GM19035 (cell line): Measurements from ENCODE around the gene SEPTIN2.
A peak's percentile ranks its signal among the peaks of the same experiment; 100 is the strongest.
"Not testable (repeated sequence)": the region's sequence is repeated elsewhere in the genome, so short reads cannot be mapped to it uniquely, and the experiment has no call there.

Experiments used
- ATAC-seq: cut with Tn5 transposase; IDR thresholded peaks from one replicate; pipeline ENCODE4 v1.9.1; 2021; ENCODE audit not compliant: unreplicated experiment

SEPTIN2 gene

GRCh38 chr2:241315879-241316631, at the start of gene SEPTIN2:
TSS of gene SEPTIN2 (plus strand) at chr2:241315925. CDS start at chr2:241324233, 8,308 bp downstream.
- peak; percentile 45 for ATAC-seq

GRCh38 chr2:241267249-241268067, 48.3 kb upstream of the SEPTIN2 start:
- ATAC-seq: no peak

DNA sequence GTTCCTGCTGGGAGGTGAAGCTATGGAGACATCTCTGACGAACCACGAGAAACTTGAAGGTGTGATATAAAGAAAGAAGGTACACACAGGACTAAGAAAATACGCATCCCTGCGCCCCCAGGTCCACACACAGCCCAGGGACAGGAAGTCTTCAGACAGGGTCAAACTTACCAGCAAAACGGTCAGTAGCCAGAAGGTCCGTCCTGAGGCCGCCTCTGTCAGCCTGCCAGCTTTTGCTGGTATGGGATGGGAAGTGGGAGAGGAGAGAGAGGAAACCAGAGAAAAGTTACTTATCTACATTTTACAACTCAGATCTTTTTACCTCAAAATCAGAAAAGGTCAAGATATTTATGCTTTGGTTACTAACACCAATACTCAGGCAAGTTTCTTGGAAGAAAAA, 47.4 kb upstream of the SEPTIN2 start:
- no peak for ATAC-seq

- no peak for ATAC-seq
These were observed 46.8 kb upstream of the SEPTIN2 start for GRCh38 chr2:241268716-241269445.

DNA sequence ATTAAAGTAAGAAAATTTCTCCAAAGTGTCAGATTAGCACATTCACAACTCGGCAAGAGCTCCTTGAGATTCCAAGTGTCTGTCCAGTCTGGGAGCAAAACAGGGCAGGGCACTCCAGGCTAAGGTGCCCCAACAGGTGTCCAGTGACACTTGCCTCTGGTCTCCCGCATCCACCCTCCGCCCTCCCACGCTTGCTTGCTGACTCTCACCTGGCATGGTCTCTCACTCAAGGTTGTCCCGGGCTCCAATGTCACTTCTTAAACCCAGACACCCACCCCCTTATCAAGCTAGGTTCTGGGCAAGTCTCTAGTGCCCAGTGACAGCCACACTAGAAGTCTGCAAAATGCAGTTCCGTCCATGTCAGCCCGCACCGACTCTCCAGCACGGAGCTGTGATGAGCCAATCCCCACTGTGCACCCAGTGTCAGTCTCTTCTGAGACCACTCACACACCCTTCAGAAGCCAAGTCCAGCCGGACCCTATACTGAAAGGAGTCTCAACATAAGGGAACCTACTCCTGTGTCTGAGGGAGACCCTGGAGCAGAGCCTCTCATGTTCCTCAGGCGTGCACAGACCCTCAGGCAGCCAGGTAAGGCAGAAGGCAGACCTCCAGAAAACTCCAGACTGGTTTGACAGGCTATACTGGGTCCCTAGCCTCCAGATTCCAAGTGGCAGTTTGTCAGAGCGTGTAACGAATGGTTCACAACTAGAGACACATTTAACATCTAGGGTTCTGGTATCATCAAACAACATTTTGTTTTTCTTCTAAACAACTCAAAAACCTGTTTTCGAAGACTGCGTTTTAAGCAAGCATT, 45.8 kb upstream of the SEPTIN2 start:
- ATAC-seq: no peak

GRCh38 chr2:241270531-241270930, 45.2 kb upstream of the SEPTIN2 start:
- ATAC-seq: no peak

DNA sequence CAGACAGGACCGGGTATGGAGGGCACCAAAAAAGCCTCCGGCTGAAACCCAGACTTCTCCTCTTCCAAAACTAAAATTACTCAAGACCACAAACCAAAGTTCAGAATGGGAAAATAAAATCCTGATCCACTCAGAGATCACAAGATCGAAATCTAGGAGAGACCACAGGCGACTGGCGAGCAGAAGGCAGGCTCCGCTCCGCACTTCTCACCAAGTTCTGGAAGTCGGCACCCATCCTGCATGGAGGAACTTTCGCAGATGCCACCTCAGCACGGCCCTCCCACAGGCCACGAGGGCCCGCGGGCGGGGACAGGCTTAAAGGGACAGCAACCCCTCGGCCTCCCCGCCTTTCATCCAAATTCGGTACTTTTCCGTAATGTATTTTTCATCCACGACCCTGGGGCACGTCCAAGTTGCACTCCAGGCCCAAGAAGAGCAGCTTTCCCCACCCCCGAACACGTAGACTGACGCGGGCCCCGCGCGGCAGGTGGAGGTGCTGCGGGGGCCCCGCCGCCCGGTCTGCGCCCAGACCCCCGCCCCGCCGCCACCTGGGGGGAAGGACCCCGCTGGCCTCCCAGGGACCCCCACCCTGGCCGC, 43.9 kb upstream of the SEPTIN2 start:
- peak; percentile 53 for ATAC-seq

DNA sequence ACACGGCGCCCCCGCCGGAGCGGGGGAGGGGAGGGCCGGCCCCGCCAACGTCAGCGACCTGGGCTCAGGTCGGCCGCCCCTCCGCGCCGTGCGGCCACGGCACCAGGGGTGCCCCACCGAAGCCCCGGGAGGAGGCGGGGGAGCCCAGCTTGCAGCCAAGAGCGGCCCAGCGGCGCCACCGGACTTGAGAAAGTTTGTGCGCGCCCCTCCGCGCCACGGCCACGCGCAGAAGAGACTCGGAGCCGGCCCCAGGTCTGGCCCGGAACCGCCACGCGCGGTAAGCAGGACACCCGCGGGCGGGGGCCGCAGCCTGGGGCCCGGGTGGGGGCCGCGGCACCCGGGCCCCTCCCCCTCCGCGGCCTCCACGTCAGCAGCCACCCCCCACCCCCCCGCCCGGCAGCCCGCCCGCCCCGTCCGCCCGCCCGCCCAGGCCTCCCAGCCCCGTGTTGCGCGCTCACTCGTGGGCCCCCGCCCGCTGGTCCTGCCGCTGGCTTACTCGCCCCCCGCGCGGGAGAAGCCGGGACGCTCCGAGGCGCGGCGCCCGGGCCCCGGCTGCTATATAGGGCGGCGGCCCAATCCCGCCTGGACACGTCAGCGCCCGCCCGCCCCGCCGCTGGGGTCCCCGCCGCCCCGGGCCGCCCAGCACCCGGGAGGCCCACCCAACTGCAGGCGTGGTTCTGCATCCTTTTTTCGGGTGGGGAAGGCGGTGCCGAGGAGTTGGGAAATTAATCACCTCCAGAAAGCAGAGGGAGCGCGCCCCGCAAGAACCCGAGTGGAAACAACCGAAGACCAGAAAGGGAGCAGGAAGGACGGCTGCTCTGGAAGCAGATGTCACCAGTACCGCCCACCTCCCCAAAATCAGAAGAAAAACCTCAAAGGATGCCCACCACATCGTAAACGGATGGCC, 43.2 kb upstream of the SEPTIN2 start:
- ATAC-seq: peak; percentile 56

DNA sequence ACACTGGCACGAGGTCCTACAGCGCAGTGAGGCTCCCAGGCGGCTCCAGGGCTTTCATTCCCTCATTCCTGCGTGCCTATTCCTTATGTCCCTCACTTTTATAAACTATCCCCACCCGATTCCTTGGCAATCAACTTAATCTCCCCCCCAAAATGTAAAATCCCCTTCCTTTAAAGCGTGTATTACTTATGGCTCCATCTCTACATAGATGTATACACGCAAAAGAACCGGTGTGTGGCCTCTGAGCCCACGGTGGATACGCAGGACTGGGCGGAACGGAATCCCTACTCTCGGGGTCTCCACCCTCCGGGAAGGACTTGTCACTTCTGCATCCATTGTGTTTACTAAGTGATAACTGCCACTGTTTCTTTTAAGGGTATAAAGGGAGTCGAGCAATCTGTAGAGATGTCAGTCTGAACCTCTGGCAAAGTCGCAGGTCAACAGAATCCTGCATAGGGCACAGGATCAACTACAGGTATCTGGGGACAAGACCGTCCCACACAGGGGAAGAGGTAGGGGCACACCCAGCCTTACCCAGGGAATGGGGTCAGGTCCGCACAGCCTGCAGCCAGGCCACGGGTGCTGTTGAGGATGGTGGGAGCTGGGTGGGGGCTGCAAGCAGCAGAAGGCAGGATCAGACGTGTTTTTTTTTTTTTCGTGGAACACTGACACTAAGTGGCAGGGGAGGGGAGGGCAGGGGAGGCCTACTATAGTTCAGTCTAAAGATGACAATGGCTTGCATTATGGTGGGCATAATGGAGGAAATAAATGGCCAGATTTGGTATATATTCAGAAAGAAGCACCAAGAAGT, 42.3 kb upstream of the SEPTIN2 start:
- no peak for ATAC-seq

GRCh38 chr2:241274127-241274526, 41.6 kb upstream of the SEPTIN2 start:
- ATAC-seq: no peak

- no peak for ATAC-seq
These were observed 40.2 kb upstream of the SEPTIN2 start for GRCh38 chr2:241275504-241275903.

DNA sequence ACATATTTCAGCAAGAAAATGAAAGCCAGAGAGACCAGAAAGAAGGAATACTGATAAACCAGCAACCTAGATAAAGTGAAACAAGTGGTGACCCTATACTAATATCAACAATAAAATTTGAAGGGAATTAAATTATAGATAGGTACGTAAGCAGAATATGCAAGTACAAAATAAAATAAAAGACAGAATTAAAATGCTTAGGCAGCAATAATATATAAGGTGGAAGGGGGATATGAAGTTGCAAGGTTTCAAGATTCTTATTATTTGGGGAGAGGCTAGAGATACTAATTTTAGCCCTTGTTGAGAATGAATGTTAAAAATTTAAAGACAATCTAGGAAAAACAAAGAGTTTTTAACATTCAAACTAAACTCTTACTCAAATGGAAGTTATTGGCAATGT, 39.8 kb upstream of the SEPTIN2 start:
- ATAC-seq: no peak

DNA sequence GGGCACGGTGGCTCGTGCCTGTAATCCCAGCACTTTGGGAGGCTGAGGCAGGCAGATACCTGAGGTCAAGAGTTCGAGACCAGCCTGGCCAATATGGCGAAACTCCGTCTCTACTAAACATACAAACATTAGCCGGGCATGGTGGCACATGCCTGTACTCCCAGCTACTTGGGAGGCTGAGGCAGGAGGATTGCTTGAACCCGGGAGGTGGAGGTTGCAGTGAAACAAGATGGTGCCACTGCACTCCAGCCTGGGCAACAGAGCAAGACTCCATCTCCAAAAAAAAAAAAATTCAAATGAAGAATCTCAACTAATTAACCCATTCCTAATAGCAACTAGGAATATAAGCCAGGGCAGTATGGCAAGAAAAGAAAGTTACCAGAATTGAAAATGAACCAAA, 37.4 kb upstream of the SEPTIN2 start:
- not testable (repeated sequence) for ATAC-seq

DNA sequence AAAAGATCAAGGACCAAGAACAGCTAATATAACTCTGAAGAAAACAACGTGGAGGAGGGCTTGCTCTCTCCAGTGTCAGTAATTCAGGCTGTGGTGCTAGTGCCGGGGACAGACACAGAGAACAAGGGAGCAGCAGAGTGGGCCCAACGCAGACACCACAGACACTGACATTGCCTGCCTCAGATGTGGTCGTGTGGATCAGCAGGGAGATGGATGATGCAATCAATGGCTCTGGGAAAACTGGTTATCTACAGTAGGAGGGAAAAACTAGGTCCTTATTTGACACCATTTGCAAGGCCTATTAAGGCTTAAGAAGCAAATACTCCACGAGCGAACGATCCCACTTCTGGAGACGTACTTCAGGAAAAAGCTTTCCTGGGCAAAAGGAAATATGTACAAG, 36.3 kb upstream of the SEPTIN2 start:
- no peak for ATAC-seq

DNA sequence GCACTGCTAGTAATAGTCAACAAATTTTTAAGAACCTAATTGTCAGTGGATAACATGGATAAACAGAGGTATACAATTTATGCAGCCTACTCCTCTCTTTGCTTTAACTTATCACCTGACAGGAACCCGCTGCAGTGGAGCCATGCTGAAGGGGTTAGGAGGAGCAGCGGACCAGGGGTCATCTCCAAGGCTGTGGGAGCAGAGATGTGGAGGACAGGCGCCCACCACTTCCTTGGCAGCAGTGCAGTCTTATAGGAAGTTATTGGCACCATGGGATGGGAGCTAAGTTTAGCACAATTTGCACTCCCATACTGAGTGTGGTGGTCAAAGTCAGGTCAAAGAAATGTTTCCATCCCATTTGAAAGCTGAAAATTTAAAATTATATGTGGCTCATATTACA, 35.9 kb upstream of the SEPTIN2 start:
- ATAC-seq: no peak

DNA sequence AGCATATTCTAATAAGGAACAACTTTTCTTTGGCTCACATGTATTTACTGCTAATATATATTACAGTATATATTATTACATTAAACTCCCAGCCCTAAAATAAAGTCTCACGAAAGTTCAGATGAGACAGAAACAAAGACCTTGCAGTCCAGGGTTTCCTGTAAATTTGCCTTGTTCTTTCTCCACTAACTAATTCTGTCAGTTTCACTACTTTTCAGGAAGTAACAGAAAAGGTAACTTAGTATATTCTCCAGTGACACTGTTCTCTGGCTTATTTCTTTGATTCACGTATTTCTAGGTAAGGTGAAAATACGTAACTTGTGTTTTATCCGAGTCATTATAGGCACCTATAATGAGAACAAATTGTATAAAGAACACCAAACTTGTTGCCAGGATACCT, 35.4 kb upstream of the SEPTIN2 start:
- ATAC-seq: no peak

DNA sequence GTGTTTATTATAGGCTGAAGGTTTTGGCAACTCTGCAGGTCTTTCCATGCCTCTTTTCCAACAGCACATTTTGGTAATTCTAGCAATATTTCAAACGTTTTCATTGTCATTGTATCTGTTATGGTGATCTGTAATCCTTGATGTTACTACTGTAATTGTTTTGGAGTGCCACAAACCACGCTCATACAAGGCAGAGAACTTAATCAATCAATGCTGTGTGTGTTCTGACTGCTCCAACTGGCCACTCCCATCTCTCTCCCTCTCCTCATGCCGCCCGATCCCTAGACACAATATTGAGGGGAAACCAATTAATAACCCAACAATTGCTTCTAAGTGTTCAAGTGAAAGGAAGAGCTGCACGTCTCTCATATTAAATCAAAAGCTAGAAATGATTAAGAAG, 33.2 kb upstream of the SEPTIN2 start:
- no peak for ATAC-seq

DNA sequence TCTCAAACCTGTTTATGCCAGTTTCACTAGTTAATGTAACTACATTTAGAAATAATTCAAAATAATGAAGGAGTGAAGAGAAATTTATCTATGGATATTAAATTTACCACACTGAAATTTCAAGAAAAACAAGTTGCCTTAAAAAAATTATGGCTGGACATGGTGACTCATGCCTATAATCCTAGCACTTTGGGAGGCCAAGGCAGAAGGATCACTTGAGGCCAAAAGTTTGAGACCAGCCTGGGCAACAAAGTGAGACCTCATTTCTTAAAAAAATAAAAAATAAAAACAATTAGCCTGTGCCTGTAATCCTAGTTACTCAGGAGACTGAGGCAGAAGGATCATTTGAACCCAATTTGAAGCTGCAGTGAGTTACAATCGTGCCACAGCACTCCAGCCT, 30.1 kb upstream of the SEPTIN2 start:
- no peak for ATAC-seq
